Sigmoid colon (tissue), 4 donors: ENCODE measurements around the gene POLR3K.
A peak's percentile ranks its signal among the peaks of the same experiment; 100 is the strongest.

Source experiments
- EP300 ChIP-seq, 4 donors: sonication (generic); formaldehyde crosslinking; IDR thresholded peaks; one replicate each; pipeline ENCODE4 v1.6.1; 2017; ENCODE audit warnings: antibody characterized with exemption in 4 of 4
- POLR2A ChIP-seq, 2 donors: fragments of 450-650 bp; IDR thresholded peaks; one replicate each; pipeline ENCODE4 v1.6.1; 2016; ENCODE audit warnings: antibody characterized with exemption in 2 of 2, mild to moderate bottlenecking in 2 of 2, moderate library complexity in 2 of 2
- TF ChIP-seq, protein P1 (sequence below), 4 experiments: fragments of 450-650 bp in 3 of 4; fragments of 200-600 bp in 1 of 4; IDR thresholded peaks; one replicate each; pipeline ENCODE4 v1.5.1; 2016 to 2019; ENCODE audit warnings: antibody characterized with exemption in 4 of 4, mild to moderate bottlenecking in 3 of 4, moderate library complexity in 2 of 4

GRCh38 chr16:53346-54236, at the start of gene POLR3K, which contains the start of gene SNRNP25:
- TF ChIP-seq POLR2A (IDR thresholded peaks at IDR 0.05) (peak; percentile 30 to 57), EP300 (IDR thresholded peaks at IDR 0.05) (no peak)
- TF ChIP-seq, protein P1, sequence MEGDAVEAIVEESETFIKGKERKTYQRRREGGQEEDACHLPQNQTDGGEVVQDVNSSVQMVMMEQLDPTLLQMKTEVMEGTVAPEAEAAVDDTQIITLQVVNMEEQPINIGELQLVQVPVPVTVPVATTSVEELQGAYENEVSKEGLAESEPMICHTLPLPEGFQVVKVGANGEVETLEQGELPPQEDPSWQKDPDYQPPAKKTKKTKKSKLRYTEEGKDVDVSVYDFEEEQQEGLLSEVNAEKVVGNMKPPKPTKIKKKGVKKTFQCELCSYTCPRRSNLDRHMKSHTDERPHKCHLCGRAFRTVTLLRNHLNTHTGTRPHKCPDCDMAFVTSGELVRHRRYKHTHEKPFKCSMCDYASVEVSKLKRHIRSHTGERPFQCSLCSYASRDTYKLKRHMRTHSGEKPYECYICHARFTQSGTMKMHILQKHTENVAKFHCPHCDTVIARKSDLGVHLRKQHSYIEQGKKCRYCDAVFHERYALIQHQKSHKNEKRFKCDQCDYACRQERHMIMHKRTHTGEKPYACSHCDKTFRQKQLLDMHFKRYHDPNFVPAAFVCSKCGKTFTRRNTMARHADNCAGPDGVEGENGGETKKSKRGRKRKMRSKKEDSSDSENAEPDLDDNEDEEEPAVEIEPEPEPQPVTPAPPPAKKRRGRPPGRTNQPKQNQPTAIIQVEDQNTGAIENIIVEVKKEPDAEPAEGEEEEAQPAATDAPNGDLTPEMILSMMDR (IDR thresholded peaks at IDR 0.05): no peak
